HG02763 (cell line): ENCODE data around the gene PCMT1.
"Not testable (repeated sequence)": the region's sequence is repeated elsewhere in the genome, so short reads cannot be mapped to it uniquely, and the experiment has no call there.

ENCODE experiments used
- ATAC-seq: cut with Tn5 transposase; IDR thresholded peaks from one replicate; pipeline ENCODE4 v1.9.1; 2021; ENCODE audit warnings: mild to moderate bottlenecking, moderate library complexity; ENCODE audit not compliant: unreplicated experiment

Gene PCMT1

DNA sequence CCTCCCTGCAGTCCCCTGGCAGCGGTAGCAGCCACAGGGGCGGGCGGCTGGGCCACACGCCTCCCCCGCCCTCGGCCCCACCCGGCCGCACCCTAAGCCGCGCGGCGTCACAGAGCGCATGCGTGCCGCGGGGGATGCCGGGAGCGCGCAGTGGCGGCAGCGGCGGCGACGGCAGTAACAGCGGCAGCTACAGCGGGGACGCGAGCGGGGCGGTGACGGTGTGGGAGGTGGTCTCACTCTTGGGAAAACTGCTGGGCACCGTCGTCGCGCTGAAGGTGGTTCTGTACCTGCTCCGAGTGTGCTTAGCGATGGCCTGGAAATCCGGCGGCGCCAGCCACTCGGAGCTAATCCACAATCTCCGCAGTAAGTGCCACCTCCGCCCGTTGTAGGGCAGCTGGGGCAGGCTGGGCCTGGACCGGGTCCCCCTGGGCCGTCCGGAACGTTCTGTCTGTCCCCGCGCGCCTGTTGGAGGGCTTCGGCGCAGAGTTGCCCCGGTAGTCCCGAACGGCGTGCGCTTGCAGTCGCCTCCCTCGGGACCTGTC is at the start of gene PCMT1:
PCMT1 (plus strand) TSS at position 148 of the 542 bp plus-strand sequence; CDS start at position 309, 161 bp downstream.
- peak; percentile 85 for ATAC-seq

DNA sequence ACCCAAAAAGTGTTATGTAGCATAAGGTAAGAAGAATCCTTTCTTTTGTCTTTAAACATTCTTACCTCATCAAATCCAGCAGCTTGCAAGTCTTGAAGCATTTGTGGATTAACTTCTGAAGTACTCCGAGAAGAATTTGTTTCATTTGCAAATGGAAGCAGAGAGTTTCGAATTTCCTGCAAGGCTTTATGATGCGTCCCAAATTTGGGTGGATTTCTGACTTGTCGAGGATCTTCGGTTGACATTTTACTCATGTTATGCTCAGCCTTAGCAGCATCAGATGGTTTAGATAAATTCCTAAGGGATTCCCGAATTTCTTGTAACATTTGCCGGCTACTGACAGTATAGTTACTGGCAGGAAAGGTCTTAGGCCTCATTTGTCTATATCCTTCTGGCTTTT is 47.8 kb upstream of the PCMT1 start:
- ATAC-seq: no peak

DNA sequence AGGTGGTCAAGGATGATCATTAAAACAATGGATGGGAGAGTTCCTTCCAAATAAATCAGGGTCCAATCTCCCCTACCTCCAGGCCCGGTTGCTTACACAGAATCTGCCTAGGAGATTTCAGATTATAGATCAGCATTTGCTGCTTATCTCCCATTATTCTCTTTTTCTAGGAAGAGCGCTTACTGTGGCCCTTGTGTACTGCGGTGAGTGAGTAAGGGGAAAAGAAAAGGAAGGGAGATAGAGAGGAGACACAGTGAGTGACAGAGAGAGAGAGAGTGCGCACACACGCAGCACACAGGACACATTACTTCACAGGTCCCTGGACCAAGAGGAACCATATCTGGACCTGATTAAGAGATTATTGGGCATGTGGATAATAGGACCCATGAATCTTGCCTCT is 37.8 kb upstream of the PCMT1 start:
- no peak for ATAC-seq

DNA sequence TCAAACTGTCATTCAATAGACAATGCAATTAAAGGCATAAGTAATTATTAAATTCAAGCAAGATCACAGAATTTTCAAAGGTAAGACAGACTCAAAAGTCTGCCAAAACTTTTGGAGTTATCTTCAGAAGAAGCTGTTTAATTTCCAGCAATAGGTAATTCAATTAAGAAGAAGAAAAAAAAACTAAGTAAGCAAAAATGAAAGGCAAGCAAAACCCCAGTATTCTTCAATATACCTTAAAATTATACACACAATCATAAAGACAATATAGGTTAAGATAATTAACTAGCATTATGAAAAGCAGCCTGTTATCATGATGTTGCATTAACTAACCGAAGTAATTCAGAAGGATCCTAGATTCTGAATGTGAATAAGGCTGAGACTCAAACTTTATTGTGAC is 35.1 kb upstream of the PCMT1 start:
- ATAC-seq: no peak

DNA sequence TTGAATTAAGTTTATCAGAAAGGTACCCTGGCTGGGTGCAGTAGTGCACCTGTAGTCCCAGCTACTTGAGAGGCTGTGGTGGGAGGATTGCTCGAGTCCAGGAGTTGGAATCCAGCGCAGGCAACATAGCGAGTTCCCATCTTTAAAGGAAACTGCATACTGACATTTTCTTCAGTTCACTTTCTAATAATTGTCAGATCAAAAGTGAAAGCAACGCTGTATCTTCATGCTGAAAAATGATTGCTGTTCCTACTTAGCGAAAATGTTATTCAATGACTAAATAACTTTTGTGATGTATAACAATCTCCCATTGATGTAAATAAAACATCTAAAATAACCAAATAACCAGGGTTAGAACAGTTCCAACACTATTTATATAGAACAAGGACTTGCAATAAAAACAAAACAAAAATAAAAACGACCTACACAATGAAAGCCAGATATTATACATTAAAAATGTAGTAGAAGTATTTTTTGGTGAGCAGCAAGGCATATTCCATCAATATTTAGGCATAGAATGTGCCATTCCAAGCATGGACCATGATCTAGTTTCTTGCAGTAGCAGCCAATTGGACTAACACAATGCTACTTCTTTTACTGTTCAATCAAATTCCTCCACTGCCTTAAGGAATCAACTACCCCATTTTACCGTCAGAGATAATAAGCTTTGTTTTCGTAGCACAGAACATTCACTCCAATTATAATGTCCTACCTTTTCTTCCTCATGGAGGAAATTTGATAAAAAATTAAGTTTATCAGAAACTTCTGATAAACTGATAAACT is 33.2 kb upstream of the PCMT1 start:
- ATAC-seq: no peak

DNA sequence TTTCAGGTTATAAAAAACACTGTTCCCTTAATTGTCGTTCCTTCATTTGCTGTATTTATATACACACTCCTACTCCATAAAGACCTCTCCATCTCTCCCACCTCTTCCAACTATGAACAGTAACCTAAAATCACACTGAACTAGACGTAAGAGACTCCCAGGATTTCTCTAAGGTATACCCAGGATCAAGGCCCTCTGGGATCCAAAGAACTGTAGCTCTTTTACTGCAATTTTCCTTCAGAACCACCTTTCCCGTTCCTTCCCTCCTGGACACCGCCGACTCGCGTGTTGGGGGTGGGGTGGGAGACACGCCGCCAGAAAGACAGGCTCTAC is 32.3 kb upstream of the PCMT1 start:
- no peak for ATAC-seq

DNA sequence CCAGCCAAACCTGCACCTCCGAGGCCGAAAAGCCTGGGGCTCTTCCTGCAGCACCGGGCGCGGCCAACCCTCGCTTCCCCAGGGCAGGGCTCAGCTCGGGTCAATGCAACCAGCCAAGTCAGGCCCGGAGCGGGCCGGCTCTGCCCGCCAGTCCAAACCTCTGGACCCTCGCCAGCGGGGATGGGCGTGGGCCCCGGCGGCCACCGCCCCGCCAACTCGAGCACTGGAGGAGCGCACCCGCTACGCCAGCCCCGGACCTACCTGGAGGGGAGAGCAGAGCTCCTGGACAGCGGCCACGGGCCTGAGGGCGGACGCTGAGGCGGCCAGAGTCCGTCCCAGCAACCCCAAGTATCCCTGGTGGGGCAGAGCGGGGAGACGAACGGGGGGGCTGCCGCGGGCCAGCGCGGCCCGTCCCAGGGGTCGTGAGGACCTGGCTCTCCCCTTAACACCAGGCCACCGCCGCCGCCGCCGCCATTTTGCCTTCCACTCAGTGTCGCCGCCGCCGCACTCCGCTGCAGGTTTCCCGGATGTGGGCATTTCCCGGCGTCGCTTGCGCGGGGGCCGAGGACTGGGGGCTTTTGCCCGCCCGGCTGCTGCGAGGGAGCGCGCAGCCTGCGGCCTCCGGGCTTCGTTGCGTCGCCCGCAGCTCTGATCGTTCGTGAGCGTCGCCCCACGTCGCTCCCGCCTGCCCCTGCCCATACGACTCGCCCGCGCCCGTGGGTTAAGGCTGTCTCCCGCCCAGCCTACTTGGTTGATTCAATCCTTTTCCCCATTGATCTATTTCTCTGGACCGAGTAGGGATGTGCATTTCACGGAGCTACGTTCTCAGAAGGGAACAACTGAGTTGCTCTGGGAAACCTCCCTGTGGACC is 31.7 kb upstream of the PCMT1 start, which contains the start of gene LATS1:
LATS1 (minus strand) TSS at position 514 of the 871 bp plus-strand sequence. CDS start 15,975 bp downstream, outside the sequence.
- peak; percentile 92 for ATAC-seq

DNA sequence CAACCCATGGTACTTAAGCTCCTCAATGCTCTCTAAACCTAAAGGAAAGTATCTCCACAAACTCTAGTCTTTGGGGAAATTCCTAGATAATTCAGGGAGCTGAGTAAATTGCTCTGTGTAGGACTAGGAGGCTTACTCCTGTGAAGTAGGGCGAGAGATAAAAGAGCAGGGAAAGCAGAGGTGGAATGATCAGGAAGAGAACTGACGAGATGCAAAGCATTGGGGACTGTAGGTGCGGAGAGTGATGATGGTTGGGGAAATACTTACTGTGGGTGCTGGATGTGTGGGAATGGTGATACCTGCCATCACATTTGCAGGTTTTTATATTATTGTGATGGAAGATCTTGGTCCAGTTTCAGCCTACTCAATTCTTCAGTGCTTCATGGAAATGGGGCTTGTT is 30.0 kb upstream of the PCMT1 start:
- no peak for ATAC-seq

DNA sequence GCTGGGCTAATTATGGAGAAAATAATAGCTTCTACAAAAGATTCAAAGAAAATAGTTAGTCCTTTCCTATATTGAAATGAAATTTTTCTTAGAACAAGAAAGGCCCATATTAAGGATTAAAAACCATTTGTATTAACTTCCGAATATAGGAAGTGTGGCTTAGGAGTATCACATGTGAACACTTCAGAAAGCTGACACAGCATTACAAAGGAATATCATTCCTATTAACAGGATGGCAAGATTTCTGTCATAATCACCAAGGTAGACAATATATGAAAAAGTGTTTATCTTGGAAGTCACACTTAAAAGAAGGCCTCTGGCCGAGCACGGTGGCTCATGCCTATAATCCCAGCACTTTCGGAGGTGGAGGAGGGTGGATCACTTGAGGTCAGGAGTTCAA is 26.3 kb upstream of the PCMT1 start:
- ATAC-seq: no peak

DNA sequence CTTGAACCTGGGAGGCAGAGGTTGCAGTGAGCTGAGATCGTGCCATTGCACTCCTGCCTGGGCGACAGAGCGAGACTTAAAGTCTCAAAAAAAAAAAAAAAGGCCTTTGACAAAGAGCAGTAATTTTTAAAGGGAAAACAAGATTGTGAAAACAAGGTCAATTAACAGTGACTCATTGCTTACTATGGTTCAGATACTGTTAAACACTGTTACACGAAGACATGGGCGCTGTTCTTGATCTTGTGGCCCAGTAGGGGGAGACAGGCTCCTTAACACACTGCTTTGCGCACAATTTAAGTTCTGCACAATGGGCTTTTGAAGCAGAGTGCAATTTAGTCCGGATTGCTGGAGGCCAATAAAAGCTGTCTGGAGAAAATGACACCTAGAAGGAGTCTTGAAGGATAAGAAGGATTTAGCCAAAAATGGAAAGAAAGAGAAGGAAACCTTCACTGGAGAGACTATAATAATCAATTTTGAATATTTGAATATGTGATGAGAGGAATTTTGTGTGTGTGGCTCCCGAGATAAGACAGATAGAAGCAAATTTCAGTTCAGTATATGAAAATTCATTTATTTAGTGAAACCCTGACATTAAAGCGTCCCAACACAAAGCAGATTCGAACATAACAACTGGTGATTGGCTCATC is 25.6 kb upstream of the PCMT1 start:
- ATAC-seq: no peak

DNA sequence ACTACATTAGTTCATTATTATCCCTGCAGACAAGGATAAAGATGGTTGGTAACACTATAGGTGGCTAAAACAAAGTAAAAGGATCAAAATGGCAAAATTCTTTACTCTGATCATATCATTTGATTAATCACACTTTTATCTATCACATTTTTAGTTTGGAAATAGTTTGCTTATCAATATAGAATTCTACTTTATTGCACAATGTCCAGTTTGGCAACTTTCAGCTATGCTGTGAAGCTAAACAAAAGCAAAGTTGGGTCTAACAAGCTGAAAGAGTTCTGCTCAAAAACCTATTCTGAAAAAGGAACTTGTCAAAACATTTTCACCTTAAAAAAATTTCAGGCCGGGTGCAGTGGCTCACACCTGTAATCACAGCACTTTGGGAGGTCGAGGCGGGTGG is 23.8 kb upstream of the PCMT1 start:
- ATAC-seq: no peak

DNA sequence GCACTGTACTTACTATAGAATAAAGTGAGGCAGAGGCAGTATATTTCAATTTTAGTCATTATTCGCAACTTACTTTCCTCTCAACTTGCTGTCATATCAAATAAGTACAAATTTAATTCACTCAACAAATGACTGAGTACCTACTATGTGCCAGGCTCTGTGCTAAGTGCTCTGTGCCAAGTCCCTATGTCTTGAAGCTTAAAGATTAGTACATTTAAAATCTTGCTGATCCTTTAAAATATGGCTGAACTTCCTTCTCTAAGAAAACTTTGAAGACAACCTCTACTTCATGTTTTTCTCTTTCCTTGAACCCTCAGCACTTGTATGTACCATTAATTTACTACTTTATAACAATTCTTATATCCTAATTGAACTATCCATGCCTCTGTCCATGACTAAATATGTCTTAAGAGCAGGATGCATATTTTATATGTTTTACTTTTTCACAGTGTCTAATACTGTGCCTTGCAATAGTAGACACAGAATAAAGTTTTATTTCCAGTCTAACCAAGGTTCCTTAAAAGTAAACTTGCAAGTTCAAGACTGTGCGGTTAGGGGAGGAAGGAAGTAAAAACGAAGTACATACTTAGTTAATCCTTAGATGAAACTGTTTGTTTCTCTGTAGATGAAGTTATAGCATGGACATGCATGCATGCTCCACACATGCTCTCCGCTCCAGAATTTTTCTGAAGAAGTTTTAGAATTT is 21.6 kb upstream of the PCMT1 start:
- ATAC-seq: no peak

DNA sequence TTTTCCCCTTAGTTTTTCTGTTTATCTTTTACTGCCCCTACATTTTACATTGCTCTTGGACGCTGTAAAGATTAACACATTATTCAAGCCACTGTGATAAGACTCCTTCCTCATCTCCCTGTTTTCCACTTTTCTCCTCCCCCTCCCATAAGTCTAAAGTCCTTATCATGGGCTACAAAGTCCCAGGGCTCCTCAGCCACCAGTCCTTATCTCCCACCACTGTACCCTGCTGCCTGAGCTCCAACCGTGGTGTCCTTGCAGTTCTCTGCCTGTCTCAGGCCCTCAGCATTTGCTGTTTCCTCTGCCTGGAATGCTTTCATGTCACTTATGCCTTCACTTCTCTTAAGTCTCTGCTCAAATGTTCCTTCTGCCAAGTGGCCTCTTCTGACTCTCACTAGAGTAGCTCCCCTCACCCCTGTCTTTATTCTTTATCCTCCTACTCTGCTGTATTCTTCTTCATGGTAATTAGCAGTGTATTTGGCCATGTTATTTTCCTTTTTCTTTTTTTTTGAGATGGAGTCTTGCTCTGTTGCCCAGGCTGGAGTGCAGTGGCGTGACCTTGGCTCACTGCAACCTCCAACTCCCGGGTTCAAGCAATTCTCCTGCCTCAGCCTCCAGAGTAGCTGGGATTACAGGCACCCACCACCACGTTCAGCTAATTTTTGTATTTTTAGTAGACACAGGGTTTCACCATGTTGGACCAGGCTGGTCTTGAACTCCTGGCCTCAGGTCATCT is 20.9 kb upstream of the PCMT1 start:
- no peak for ATAC-seq

DNA sequence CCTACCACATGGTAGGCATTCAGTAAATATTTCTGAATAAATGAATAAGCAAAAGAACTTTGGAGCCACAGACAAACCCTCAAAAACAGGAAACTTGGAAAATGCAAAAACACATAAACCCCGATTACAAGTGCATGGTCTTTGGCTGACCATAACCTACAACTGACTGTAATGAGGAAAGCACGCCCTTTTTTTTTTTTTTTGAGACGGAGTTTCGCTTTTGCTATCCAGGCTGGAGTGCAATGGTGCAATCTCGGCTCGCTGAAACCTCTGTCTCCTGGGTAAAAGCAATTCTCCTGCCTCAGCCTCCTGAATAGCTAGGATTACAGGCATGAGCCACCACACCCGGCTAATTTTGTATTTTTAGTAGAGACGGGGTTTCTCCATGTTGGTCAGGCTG is 19.7 kb upstream of the PCMT1 start:
- ATAC-seq: no peak

DNA sequence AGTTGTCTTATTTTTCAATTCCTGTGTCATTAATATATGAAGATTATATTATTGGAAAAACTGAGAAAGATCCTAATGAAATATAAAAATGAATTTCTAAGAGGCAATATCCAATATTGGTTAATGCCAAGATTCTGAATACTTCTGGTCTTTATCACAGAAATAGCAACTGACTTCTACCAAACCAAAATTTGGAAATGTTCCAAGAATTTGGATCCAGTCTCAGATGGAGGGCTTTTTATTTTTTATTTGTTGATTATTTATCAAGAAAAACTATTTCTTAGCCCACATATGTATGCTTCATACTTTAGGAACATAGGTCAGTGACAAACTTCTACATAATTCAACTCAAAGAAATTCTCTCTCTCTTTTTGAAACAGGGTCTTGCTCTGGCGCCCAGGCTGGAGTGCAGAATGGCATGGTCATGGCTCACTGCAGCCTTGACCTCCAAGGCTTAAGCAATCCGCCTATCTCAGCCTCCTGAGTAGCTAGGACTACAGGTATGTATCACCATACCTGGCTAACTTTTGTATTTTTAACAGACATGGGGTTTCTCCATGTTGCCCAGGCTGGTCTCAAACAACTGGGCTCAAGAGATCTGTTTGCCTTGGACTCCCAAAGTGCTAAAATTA is 16.3 kb upstream of the PCMT1 start:
- no peak for ATAC-seq

DNA sequence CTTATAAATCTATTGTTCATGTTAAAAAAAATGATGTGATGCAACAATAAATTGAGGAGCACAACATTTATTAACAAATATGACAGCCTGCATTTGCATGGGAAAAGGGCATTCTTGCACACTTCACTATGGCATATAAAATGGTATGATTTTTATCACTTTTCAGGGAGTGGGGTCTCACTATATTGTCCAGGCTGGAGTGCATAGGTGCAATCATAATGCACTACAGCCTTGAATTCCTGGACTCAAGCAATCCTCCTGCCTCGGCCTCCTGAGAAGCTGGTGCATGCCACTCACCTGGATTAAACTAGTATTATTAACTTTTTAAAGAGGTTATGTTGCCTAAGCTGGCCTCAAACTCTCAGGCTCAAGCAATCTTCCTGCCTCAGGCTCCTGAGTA is 14.6 kb upstream of the PCMT1 start:
- ATAC-seq: no peak

DNA sequence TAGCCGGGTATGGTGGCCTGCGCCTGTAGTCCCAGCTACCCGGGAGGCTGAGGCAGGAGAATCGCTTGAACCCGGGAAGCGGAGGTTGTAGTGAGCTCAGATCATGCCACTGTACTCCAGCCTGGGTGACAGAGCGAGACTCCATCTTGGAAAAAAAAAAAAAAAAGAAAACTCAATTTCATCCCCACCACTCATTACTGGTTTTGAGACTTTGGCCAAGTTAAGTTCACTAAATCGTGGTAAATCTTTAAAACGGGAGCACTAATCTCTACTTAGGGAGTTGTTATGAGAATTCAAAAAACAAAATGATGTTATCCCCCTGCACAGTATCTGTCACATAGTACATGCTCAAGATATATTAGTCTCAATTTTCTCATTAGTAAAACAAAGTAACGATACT is 4.3 kb upstream of the PCMT1 start:
- ATAC-seq: not testable (repeated sequence)

DNA sequence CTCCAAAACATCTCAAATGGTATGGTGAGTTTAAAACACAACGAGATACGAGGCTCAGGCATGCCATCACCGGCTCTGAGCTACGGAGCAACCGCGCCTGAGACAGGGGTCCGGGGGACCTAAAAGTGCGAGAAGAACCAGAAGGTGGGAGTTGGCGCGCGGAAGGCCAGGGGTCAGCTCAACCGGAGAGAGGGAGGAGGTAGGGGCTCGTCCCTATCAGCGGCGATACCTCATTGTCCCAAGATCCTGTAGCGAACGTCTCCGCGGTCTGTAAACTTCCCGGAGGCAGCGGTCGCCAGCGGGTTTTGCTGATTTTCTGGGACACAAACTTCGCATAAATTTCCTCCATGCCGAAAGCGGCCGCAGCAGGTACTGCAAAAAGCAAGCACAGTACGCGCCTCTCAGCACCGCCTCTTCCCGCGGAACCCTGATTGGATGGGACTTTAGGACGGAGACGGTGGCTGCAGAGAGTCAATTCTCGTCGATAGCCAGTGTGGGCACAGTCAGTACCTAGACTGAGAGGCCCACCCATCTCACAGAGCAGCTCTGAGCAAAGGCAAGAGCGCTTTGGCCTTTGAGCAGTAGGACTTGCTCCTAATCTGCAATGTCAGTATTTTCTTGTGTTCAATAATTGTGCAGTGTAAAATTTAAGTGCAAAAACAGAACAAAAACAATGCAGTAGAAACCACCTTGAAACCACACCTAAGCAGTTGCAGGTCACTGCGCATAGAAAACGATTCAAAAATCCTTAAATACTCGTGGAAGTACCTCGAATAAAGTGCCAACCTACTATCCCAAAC is 3.2 kb upstream of the PCMT1 start, which contains the start of gene NUP43:
NUP43 (minus strand) TSS at position 383 of the 800 bp plus-strand sequence; CDS start at position 349, 34 bp downstream.
- peak; percentile 52 for ATAC-seq
